Measurements from ENCODE around the gene FGF10. TPM values are rescaled to one million over a fixed set of nuclear protein-coding genes. Genes with fewer than 3 reads are reported as not detected.

FGF10 gene
- total RNA-seq, 4 donors from 2014 or later = 11.6 to 37.7 (median 26.7) TPM

DNA sequence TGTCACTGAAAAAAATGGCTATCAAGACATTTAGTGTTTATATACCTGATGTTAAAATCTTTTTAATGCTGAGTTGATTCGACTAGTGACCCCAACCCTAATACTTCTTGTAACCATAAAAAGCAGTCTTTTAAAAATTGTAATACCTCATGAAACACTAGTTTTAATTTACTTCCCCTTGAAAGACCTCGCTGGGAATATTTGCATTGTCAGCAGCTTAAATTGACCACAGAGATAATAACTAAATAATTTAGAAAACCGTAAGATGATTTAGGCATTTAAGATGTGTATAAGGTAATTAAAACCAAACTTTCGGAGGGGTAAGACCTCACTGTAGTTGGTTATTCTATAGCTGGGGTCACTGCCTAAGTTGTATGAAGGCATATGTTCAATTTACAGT lies 89.8 kb downstream of the FGF10 start:
- TF ChIP-seq, protein P1, sequence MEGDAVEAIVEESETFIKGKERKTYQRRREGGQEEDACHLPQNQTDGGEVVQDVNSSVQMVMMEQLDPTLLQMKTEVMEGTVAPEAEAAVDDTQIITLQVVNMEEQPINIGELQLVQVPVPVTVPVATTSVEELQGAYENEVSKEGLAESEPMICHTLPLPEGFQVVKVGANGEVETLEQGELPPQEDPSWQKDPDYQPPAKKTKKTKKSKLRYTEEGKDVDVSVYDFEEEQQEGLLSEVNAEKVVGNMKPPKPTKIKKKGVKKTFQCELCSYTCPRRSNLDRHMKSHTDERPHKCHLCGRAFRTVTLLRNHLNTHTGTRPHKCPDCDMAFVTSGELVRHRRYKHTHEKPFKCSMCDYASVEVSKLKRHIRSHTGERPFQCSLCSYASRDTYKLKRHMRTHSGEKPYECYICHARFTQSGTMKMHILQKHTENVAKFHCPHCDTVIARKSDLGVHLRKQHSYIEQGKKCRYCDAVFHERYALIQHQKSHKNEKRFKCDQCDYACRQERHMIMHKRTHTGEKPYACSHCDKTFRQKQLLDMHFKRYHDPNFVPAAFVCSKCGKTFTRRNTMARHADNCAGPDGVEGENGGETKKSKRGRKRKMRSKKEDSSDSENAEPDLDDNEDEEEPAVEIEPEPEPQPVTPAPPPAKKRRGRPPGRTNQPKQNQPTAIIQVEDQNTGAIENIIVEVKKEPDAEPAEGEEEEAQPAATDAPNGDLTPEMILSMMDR (IDR thresholded peaks at IDR 0.05; ENCODE audit: low read depth) = no peak

DNA sequence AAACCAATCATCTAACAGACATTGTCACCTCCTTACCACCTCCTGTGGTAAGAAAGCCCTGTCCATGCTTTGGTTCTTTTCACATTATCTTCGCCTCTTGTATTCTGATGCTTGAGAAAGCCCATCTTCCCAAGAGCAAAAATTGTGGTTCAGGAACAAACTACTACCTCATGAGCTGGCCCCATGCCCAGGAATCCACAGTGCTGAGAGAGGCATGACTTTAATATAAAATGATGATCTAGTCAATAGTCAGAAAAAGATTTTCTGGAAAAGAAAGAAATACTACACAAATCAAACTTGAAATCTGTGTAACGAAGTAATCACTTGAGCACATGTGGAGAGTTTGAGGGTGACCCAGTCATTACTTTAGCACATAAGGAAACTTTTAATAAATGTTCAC lies 94.7 kb downstream of the FGF10 start:
- TF ChIP-seq, protein P1 (IDR thresholded peaks at IDR 0.05; ENCODE audit: low read depth) = no peak

DNA sequence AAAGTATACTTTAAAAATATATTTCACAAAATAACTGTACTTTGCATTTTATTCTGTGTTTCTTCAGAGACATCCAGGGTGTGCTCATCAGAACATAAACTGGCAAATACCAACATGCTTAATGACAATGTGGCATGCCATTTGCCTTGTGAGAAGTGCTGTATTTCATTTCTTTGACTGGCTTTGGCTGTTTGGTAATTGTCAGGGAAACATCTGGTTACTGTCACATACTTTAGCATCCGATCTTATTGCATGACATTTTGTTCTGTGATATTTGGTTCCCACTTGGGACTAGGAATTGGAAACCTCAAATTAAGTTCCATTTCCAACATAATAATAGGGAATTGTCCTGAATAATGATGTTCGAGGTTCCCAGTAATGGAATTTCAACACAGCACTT lies 96.5 kb downstream of the FGF10 start:
- TF ChIP-seq, protein P1 (IDR thresholded peaks at IDR 0.05; ENCODE audit: low read depth) = no peak

DNA sequence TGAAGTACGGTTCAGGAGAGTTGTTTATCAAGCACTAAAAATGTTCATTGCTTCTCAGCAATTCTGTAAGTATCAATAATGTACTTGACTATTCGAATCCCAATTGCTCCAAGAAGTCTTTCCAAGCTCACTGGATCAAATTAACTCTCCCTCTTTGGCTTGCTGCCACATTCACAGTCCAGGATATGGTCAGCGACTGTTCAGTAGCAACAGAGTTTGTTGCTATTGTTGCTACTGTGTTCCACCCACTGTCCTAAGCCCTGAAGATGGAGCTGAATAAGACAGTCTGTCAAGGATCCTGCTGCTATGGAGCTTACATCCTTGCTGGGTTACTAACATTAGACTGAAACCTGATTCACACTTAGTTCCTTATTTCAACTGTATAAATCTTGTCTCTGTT lies 110.8 kb downstream of the FGF10 start:
- TF ChIP-seq, protein P1 (IDR thresholded peaks at IDR 0.05; ENCODE audit: low read depth) = no peak

DNA sequence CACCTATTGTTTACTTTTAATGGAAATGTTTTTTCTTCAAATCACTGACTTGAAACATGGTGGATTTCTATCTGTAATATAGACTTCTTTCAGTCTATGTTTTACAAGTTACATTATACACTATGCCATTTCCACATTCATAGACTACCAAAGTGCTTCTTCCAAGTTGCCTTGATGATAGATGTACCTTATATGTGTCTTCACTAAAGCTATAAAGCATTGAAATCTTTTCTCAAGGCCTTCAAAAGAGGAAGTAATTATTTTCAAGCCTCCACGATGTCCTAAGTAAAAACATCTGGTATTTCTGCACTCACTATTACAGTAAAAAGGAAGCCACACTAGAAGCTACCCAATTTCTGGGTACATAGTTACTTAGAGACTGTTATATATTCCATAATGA lies 113.3 kb downstream of the FGF10 start:
- TF ChIP-seq, protein P1 (IDR thresholded peaks at IDR 0.05; ENCODE audit: low read depth) = no peak

DNA sequence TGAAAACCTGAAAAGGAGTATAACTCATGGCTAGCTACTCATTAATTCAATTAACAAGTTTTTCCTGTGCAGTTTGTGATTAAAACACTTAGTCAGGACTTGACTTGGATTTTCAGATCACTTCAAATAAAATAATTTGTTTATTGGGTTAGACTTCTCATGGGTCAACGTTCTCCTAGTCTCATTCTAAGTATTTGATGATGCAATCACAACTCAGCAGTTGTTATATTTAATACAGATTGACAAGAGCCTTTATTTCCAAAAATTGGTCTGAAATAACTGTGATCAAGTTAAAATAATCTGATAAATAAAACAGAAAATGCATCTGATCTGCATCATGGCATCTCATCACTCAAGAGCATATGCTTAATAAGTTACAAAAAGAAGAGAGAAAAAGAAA lies 113.9 kb downstream of the FGF10 start:
- TF ChIP-seq, protein P1 (IDR thresholded peaks at IDR 0.05; ENCODE audit: low read depth) = no peak

DNA sequence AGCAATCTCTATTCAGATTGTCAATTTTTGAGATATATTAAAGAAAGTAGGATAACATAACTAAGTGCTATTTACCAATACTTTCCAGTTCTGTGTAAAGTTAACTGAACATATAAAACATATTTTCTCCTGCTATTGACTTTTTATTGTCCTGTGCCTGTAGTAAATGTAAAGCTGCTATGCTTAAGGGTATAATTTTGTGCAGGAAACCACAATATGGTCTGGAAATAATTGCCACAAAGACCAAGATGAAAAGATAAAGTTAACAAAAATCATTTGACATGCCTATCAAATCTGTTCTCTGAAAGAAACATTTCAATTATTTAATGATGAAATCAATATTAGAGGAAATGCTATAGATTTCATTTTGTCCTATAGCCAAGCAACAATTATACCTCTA lies 121.3 kb downstream of the FGF10 start:
- TF ChIP-seq, protein P1 (IDR thresholded peaks at IDR 0.05; ENCODE audit: low read depth) = no peak
